KMS-11 (cell line): ENCODE data around the gene RAB31.

Experiments used
- H2AFZ ChIP-seq: fragments of 200-600 bp; sonication (generic); 2 replicates; pipeline ENCODE4 v1.6.1; 2016; ENCODE audit warnings: antibody characterized with exemption, mixed run types, low read depth
- H3K27ac ChIP-seq: fragments of 200-600 bp; sonication (generic); 2 replicates; pipeline ENCODE4 v1.6.1; 2016; ENCODE audit warnings: mild to moderate bottlenecking, mixed run types
- H3K27me3 ChIP-seq: fragments of 200-600 bp; sonication (generic); 2 replicates; pipeline ENCODE4 v1.6.1; 2017; ENCODE audit warnings: mild to moderate bottlenecking, low read depth, mixed run types, moderate library complexity; ENCODE audit not compliant: insufficient read depth
- H3K36me3 ChIP-seq: fragments of 200-600 bp; sonication (generic); 2 replicates; pipeline ENCODE4 v1.6.1; 2017; ENCODE audit warnings: mild to moderate bottlenecking, mixed run types; ENCODE audit not compliant: insufficient read depth
- H3K4me1 ChIP-seq: fragments of 200-600 bp; sonication (generic); 2 replicates; pipeline ENCODE4 v1.6.1; 2016; ENCODE audit warnings: mild to moderate bottlenecking, low read depth, mixed run types; ENCODE audit not compliant: poor library complexity, severe bottlenecking
- H3K4me2 ChIP-seq: fragments of 200-600 bp; sonication (generic); 2 replicates; pipeline ENCODE4 v1.7.0; 2016; ENCODE audit warnings: mild to moderate bottlenecking, mixed run types
- H3K4me3 ChIP-seq: fragments of 200-600 bp; sonication (generic); IDR thresholded peaks from 2 replicates; pipeline ENCODE4 v1.6.1; 2017; ENCODE audit warnings: low read depth, low read length, mixed read lengths; ENCODE audit not compliant: insufficient read depth
- H3K79me2 ChIP-seq: fragments of 200-600 bp; sonication (generic); 2 replicates; pipeline ENCODE4 v1.6.1; 2016; ENCODE audit warnings: low read depth, mixed run types; ENCODE audit not compliant: insufficient read depth
- H3K9ac ChIP-seq: fragments of 200-600 bp; sonication (generic); 2 replicates; pipeline ENCODE4 v1.6.1; 2016; ENCODE audit warnings: mild to moderate bottlenecking, mixed run types
- H4K20me1 ChIP-seq: fragments of 200-600 bp; sonication (generic); 2 replicates; pipeline ENCODE4 v1.6.1; 2016; ENCODE audit warnings: mild to moderate bottlenecking, mixed run types; ENCODE audit not compliant: insufficient read depth
- CTCF ChIP-seq: fragments of 200-600 bp; sonication (generic); conservative IDR thresholded peaks from 2 replicates; pipeline ENCODE4 v1.6.1; 2017; ENCODE audit warnings: low read depth, mild to moderate bottlenecking, antibody characterized with exemption, low read length, moderate library complexity, mixed read lengths

RAB31 gene

GRCh38 chr18:9737472-9738121 lies 29.5 kb downstream of the RAB31 start:
- Histone ChIP-seq H3K4me2 (no peak overlapping the region), H3K4me1 (no peaks in the 10 kb centered on the region), H3K36me3 (no peaks in the 10 kb centered on the region), H3K4me3 (no peak overlapping the region), H3K9ac (no peak overlapping the region), H2AFZ (no peak overlapping the region), H4K20me1 (no peaks in the 10 kb centered on the region), H3K27ac (no peak overlapping the region), H3K79me2 (no peaks in the 10 kb centered on the region), H3K27me3 (no peaks in the 10 kb centered on the region)
- TF ChIP-seq CTCF: no peak

- Histone ChIP-seq H3K27ac (no peak overlapping the region), H3K79me2 (no peaks in the 10 kb centered on the region), H3K27me3 (no peaks in the 10 kb centered on the region), H3K4me3 (no peak overlapping the region), H2AFZ (no peak overlapping the region), H4K20me1 (no peaks in the 10 kb centered on the region), H3K4me2 (no peak overlapping the region), H3K36me3 (no peaks in the 10 kb centered on the region), H3K4me1 (no peaks in the 10 kb centered on the region), H3K9ac (no peak overlapping the region)
- TF ChIP-seq CTCF: no peak
Observed at GRCh38 chr18:9738266-9738969, 30.3 kb downstream of the RAB31 start.

- H3K4me2 ChIP-seq: no peak overlapping the region
- no peak overlapping the region for H3K27ac ChIP-seq
- H3K9ac ChIP-seq: no peak overlapping the region
- H2AFZ ChIP-seq: no peak overlapping the region
- no peak overlapping the region for H3K4me3 ChIP-seq
- H3K4me1 ChIP-seq: no peaks in the 10 kb centered on the region
- no peaks in the 10 kb centered on the region for H3K79me2 ChIP-seq
- no peaks in the 10 kb centered on the region for H4K20me1 ChIP-seq
- H3K36me3 ChIP-seq: no peaks in the 10 kb centered on the region
- H3K27me3 ChIP-seq: no peaks in the 10 kb centered on the region
- no peak for TF ChIP-seq CTCF
Observed at GRCh38 chr18:9739516-9739915, 31.4 kb downstream of the RAB31 start.

- Histone ChIP-seq H3K79me2 (no peaks in the 10 kb centered on the region), H3K9ac (no peak overlapping the region), H3K36me3 (no peaks in the 10 kb centered on the region), H2AFZ (no peak overlapping the region), H3K4me2 (no peak overlapping the region), H3K4me1 (no peaks in the 10 kb centered on the region), H3K4me3 (no peak overlapping the region), H3K27me3 (no peaks in the 10 kb centered on the region), H3K27ac (no peak overlapping the region), H4K20me1 (no peaks in the 10 kb centered on the region)
- TF ChIP-seq CTCF: no peak
Observed at GRCh38 chr18:9740071-9740470, 32.0 kb downstream of the RAB31 start.
